Measurements from ENCODE around the gene NCAPH2.

- TF ChIP-seq CTCF (IDR thresholded peaks at IDR 0.05; ENCODE audit: low read depth, low read length, poor library complexity, severe bottlenecking) (no peak), EZH2phosphoT487 (IDR thresholded peaks at IDR 0.05; ENCODE audit: borderline replicate concordance, low read length) (no peak)
Observed at GRCh38 chr22:50571264-50572175, 63.5 kb downstream of the NCAPH2 start.
